ENCODE data around the gene TRABD2B. TPM values are rescaled to one million over a fixed set of nuclear protein-coding genes. Genes with fewer than 3 reads are reported as not detected.

Gene TRABD2B
- total RNA-seq, 2 donors from 2014 or later = 2.6 to 4.3 TPM

DNA sequence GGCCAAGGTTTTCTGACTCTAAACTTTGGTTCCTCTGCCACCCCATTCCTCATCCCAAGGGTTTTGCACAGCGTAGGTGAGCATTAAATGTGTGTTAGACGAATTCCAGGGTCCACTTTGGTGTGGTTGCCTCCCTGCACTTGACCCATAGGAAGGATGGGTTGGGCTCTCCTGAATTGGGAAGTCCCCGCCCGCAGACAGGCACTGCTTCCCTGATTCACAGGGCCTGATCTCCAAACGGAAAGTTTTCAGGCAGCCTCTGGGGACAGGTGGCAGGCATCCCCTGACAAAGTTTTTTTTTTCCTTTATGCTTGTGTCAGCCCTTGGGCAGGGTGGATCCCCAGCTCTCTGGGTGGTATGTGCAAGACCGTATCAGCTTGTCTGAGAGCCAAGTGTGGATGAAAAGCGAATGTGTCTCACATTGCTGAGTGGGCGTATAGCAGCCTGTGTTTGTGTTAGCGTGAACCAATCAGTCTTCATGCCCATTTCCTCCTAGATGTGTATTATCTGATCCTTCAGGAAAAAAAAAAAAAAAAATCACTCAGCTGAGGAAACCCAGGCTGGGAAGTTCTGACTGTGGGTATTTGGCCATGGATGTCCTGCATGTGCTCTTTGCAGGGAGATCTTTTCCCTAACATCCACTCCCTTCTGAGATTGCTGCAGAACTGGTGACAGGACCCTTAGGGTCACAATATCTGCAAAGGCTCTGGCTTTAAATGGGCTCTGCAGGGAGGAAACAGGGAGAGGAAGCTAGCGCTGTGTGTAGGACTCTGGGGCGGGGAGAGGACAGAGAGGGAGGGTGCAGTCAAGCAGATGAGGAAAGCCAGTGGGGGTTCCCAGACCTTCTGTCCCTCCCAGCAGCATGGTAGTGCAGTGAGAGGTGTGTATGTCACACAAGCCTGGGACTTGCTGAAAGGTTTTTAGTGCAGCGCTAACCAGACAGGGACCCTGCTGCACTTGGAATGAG lies 42.2 kb upstream of the TRABD2B start:
- TF ChIP-seq, protein P1, sequence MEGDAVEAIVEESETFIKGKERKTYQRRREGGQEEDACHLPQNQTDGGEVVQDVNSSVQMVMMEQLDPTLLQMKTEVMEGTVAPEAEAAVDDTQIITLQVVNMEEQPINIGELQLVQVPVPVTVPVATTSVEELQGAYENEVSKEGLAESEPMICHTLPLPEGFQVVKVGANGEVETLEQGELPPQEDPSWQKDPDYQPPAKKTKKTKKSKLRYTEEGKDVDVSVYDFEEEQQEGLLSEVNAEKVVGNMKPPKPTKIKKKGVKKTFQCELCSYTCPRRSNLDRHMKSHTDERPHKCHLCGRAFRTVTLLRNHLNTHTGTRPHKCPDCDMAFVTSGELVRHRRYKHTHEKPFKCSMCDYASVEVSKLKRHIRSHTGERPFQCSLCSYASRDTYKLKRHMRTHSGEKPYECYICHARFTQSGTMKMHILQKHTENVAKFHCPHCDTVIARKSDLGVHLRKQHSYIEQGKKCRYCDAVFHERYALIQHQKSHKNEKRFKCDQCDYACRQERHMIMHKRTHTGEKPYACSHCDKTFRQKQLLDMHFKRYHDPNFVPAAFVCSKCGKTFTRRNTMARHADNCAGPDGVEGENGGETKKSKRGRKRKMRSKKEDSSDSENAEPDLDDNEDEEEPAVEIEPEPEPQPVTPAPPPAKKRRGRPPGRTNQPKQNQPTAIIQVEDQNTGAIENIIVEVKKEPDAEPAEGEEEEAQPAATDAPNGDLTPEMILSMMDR (IDR thresholded peaks at IDR 0.05) = no peak
- TF ChIP-seq POLR2A (IDR thresholded peaks at IDR 0.05) = no peak
- WGBS, 2 donors = 43 to 51% methylated on average over 11 to 12 of the region's 12 CpGs
- no peak overlapping the region for H3K4me3 ChIP-seq
- H3K27me3 ChIP-seq = no peaks in the 10 kb centered on the region
- H3K4me1 ChIP-seq = peaks cover 10% of the 10 kb centered on the region
- DNase-seq (peak in 1 of 4 donors; percentile 39), ATAC-seq (peak; percentile 75)
- no peak overlapping the region for H3K27ac ChIP-seq
- no peaks in the 10 kb centered on the region for H3K36me3 ChIP-seq (replicated peaks in 1 of 2; ENCODE audit: insufficient read depth in 1 of 2, low read depth in 2 of 2)
- intact Hi-C loops (cut with DNase I) = no loop called here
- H3K9me3 ChIP-seq = no peaks in the 10 kb centered on the region

DNA sequence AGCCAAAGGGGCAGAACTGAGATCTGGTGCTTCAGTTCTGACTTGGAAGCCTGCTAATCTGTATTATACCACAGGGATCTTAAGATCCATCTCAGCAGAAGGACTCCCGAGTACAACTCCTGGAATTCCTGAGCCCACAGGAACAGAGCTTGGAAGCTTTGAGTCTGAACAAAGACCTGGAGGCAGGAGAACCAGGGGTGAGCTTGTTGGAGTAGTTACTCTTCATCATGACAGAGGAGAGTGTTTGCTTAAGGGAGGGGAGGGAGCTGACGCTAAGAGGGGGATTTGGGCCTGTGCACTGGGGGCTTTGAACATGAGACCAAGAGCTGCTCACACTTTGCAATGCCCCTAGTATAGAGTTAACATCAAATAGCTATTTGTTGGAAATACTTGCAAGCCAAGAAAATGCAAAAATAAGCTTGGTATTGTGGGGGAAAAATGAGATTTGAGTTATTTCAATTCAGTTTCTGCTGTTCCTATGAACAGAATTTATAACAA lies 41.1 kb upstream of the TRABD2B start:
- TF ChIP-seq POLR2A (IDR thresholded peaks at IDR 0.05) = no peak
- TF ChIP-seq, protein P1 (IDR thresholded peaks at IDR 0.05) = no peak
- H3K9me3 ChIP-seq = no peaks in the 10 kb centered on the region
- peaks cover 10% of the 10 kb centered on the region for H3K4me1 ChIP-seq
- intact Hi-C loops (cut with DNase I) = no loop called here
- no peak for DNase-seq
- H3K27ac ChIP-seq = no peak overlapping the region
- no peaks in the 10 kb centered on the region for H3K36me3 ChIP-seq (replicated peaks in 1 of 2; ENCODE audit: insufficient read depth in 1 of 2, low read depth in 2 of 2)
- no peak for ATAC-seq
- no peaks in the 10 kb centered on the region for H3K27me3 ChIP-seq
- H3K4me3 ChIP-seq = no peak overlapping the region
- WGBS, 2 donors = 23 to 48% methylated on average over 2 of the region's 2 CpGs

DNA sequence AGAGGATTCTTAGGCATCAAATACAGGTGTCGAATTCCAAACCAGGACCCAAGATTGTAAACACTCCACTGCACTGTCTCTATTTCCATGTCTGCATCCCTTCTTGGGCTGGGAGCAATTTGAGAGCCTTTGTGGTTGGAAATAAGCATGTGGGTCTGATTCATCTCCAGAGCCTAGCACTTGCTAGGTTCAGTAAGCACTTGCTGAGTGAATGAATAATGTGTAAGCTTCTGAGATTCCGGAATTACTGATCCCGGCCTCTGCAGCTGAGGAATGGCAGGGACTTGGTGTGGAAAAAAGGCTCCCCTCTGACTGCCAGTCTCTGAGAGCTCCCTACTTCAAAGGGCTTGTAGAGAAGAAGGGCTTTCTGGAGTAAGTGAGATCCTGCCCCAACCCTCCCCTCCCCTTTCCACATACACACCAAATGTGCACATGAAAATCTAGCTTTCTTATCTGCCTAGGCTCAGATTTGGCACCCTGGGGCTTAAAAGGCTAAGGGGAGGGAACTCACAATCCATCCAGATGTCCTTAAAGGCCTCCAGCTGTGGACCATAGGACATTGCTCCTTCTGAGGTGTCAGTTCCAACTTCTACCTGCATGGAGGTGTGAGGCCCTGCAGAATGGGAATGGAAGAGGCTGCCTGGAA lies 39.6 kb upstream of the TRABD2B start:
- TF ChIP-seq, protein P1 (IDR thresholded peaks at IDR 0.05) = no peak
- no peak for TF ChIP-seq POLR2A (IDR thresholded peaks at IDR 0.05)
- no peak overlapping the region for H3K4me3 ChIP-seq
- intact Hi-C loops (cut with DNase I) = no loop called here
- ATAC-seq (no peak), DNase-seq (no peak)
- H3K36me3 ChIP-seq (replicated peaks in 1 of 2; ENCODE audit: insufficient read depth in 1 of 2, low read depth in 2 of 2) = no peaks in the 10 kb centered on the region
- no peaks in the 10 kb centered on the region for H3K27me3 ChIP-seq
- 76 to 89% methylated on average over 3 of the region's 3 CpGs for WGBS, 2 donors
- H3K4me1 ChIP-seq = peaks cover 10% of the 10 kb centered on the region
- no peaks in the 10 kb centered on the region for H3K9me3 ChIP-seq
- no peak overlapping the region for H3K27ac ChIP-seq

DNA sequence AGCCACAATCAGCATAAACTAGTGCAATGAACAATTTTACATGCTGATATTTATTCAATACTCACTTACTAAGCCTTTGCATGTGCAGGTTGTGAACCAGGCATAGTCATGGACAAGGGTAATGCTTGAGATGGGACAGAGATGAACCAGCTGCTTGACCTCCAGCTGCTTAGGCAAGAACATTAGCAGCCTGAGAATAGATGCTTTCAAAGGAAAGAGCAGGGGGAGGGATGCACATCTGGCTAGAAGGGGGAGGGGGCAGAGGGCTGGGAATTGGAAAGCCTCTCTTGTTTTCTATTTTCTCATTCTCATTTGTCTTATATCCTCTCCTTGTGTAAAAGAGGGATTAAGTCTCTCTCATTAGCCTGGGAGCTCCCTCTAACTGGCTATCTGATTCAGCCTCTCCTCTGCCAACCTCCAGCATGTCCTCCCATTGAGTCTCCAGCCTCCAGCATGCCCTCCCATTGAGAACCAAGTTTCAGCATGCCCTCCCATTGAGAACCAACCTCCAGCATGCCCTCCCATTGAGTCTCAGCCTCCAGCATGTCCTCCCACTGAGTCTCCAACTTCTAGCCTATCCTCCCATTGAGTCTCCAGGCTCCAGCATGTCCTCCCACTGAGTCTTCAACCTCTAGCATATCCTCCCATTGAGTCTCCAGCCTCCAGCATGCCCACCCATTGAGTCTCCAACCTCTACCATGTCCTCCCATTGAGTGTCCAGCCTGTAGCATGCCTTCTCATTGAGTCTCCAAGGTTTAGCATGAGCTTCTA lies 38.4 kb upstream of the TRABD2B start:
- no peaks in the 10 kb centered on the region for H3K27me3 ChIP-seq

More for the DNA sequence above, 38.4 kb upstream of the TRABD2B start:
- ATAC-seq = no peak
- TF ChIP-seq POLR2A (IDR thresholded peaks at IDR 0.05) = no peak
- TF ChIP-seq, protein P1 (IDR thresholded peaks at IDR 0.05) = no peak
- no peak overlapping the region for H3K27ac ChIP-seq
- intact Hi-C loops (cut with DNase I) = no loop called here
- H3K9me3 ChIP-seq = no peaks in the 10 kb centered on the region
- no peaks in the 10 kb centered on the region for H3K36me3 ChIP-seq (replicated peaks in 1 of 2; ENCODE audit: insufficient read depth in 1 of 2, low read depth in 2 of 2)
- H3K4me1 ChIP-seq = peaks cover 10% of the 10 kb centered on the region
- no peak for DNase-seq
- H3K4me3 ChIP-seq = no peak overlapping the region

Measured in body of pancreas (tissue), 4 donors.